SK-N-SH (cell line): ENCODE results near the gene SDK1. TPM values are rescaled to one million over a fixed set of nuclear protein-coding genes. Genes with fewer than 3 reads are reported as not detected.

ENCODE experiments used
- CTCF ChIA-PET: fragments of 300-600, 350-600 bp; formaldehyde crosslinking; extraction: SDS; loops from one replicate; lab custom pipeline; 2021; lab: Yijun Ruan, JAX
- POLR2A ChIA-PET: fragments of 350-600 bp; sonication (Branson Sonifier 250); formaldehyde crosslinking; extraction: SDS; loops from one replicate; lab custom pipeline; 2020; ENCODE audit warnings: antibody characterized with exemption, inconsistent platforms; lab: Yijun Ruan, JAX
- DNase-seq: peaks from one replicate; pipeline ENCODE4 v3.0.0; 2012
- H2AFZ ChIP-seq: fragments of 200-600 bp; sonication (generic); 2 replicates; pipeline ENCODE4 v1.8.1; 2016; ENCODE audit warnings: antibody characterized with exemption, mild to moderate bottlenecking, low read depth
- H3F3A ChIP-seq: fragments of 200-600 bp; sonication (generic); replicated peaks from 2 replicates; pipeline ENCODE3; 2016; ENCODE audit warnings: antibody characterized with exemption, mild to moderate bottlenecking; ENCODE audit not compliant: insufficient read depth
- H3K27ac ChIP-seq, 2 experiments: fragments of 200-500 bp in 1 of 2; fragments of 200-600 bp in 1 of 2; sonication (Bioruptor generic) in 1 of 2; sonication (generic), shearing (Covaris generic) in 1 of 2; 2 replicates each; pipeline versions ENCODE4 v1.5.1 to v1.6.1; 2014 to 2016; ENCODE audit warnings: low read depth in 2 of 2, inconsistent platforms in 1 of 2, low read length in 1 of 2, mild to moderate bottlenecking in 1 of 2, mixed read lengths in 1 of 2
- H3K27me3 ChIP-seq: fragments of 200-600 bp; sonication (generic), shearing (Covaris generic); 2 replicates; pipeline ENCODE4 v1.6.1; 2016; ENCODE audit warnings: mixed run types; ENCODE audit not compliant: insufficient read depth
- H3K36me3 ChIP-seq, 2 experiments: fragments of 200-500 bp in 1 of 2; fragments of 200-600 bp in 1 of 2; sonication (Bioruptor generic) in 1 of 2; sonication (generic) in 1 of 2; replicated peaks in 1 of 2; 2 replicates each; pipeline versions ENCODE3 to v1.5.1; 2014 to 2016; ENCODE audit warnings: low read length in 1 of 2, mild to moderate bottlenecking in 1 of 2; ENCODE audit not compliant: insufficient read depth in 2 of 2, control insufficient read depth in 1 of 2
- H3K4me1 ChIP-seq, 2 experiments: fragments of 200-500 bp in 1 of 2; fragments of 200-600 bp in 1 of 2; sonication (Bioruptor generic) in 1 of 2; sonication (generic), shearing (Covaris generic) in 1 of 2; 2 replicates each; pipeline versions ENCODE4 v1.5.1 to v1.6.1; 2014 to 2016; ENCODE audit warnings: low read depth in 1 of 2, low read length in 1 of 2, mixed run types in 1 of 2; ENCODE audit not compliant: insufficient read depth in 2 of 2, control insufficient read depth in 1 of 2
- H3K4me2 ChIP-seq: fragments of 200-600 bp; sonication (generic), shearing (Covaris generic); 2 replicates; pipeline ENCODE4 v1.6.1; 2017; ENCODE audit warnings: mixed run types
- H3K4me3 ChIP-seq, 2 experiments: fragments of 200-500 bp in 1 of 2; fragments of 200-600 bp in 1 of 2; sonication (Bioruptor generic) in 1 of 2; sonication (generic), shearing (Covaris generic) in 1 of 2; 2 replicates each; pipeline versions ENCODE4 v1.5.1 to v1.8.1; 2014 to 2016; ENCODE audit warnings: low read depth in 2 of 2, inconsistent platforms in 1 of 2, low read length in 1 of 2, mild to moderate bottlenecking in 1 of 2, mixed read lengths in 1 of 2, moderate library complexity in 1 of 2
- H3K79me2 ChIP-seq: fragments of 200-600 bp; sonication (generic); 2 replicates; pipeline ENCODE4 v1.8.1; 2017; ENCODE audit warnings: mild to moderate bottlenecking; ENCODE audit not compliant: insufficient read depth
- H3K9ac ChIP-seq: fragments of 200-600 bp; sonication (generic); 2 replicates; pipeline ENCODE4 v1.6.1; 2017; ENCODE audit warnings: mixed run types
- H3K9me2 ChIP-seq: fragments of 200-600 bp; sonication (generic); 2 replicates; pipeline ENCODE4 v1.6.1; 2017; ENCODE audit warnings: mixed run types
- H3K9me3 ChIP-seq: fragments of 200-600 bp; sonication (generic); 2 replicates; pipeline ENCODE4 v1.6.1; 2017; ENCODE audit warnings: mixed run types, mild to moderate bottlenecking, moderate library complexity
- H4K20me1 ChIP-seq: fragments of 200-600 bp; sonication (generic); 2 replicates; pipeline ENCODE4 v1.6.1; 2017; ENCODE audit warnings: mild to moderate bottlenecking, mixed run types; ENCODE audit not compliant: insufficient read depth
- CHD2 ChIP-seq: fragments of 150-350 bp; IDR thresholded peaks from 2 replicates; pipeline ENCODE4 v1.6.1; 2018; ENCODE audit warnings: low read length; ENCODE audit not compliant: partially characterized antibody
- ELF1 ChIP-seq: IDR thresholded peaks from 2 replicates; pipeline ENCODE4 v1.4.0; 2012
- EP300 ChIP-seq, 2 experiments: IDR thresholded peaks; 2 replicates each; pipeline versions ENCODE4 v1.4.0 to v1.6.1; 2012; ENCODE audit warnings: borderline replicate concordance in 1 of 2, low read depth in 1 of 2, low read length in 1 of 2
- FOXJ3 ChIP-seq: sonication (generic); formaldehyde crosslinking; IDR thresholded peaks from 2 replicates; pipeline ENCODE4 v1.5.1; 2020; ENCODE audit warnings: mild to moderate bottlenecking, missing genetic modification reagents
- FOXM1 ChIP-seq: IDR thresholded peaks from 2 replicates; pipeline ENCODE4 v1.4.0; 2012; ENCODE audit warnings: low read depth, mild to moderate bottlenecking
- GABPA ChIP-seq: IDR thresholded peaks from 2 replicates; pipeline ENCODE4 v1.4.0; 2012; ENCODE audit warnings: low read depth, mild to moderate bottlenecking
- GATA2 ChIP-seq: sonication (generic); formaldehyde crosslinking; IDR thresholded peaks from 2 replicates; pipeline ENCODE4 v1.5.0; 2020; ENCODE audit warnings: mild to moderate bottlenecking, missing genetic modification reagents
- JUND ChIP-seq: IDR thresholded peaks from 2 replicates; pipeline ENCODE4 v1.4.0; 2012
- MEF2A ChIP-seq: IDR thresholded peaks from 2 replicates; pipeline ENCODE4 v1.4.0; 2012; ENCODE audit warnings: low read depth, borderline replicate concordance
- MXI1 ChIP-seq: IDR thresholded peaks from 2 replicates; pipeline ENCODE4 v1.6.1; 2012; ENCODE audit warnings: mild to moderate bottlenecking, low read depth, low read length, improper control_type of control experiment
- NFIC ChIP-seq: IDR thresholded peaks from 2 replicates; pipeline ENCODE4 v1.4.0; 2012; ENCODE audit warnings: borderline replicate concordance
- NRF1 ChIP-seq: IDR thresholded peaks from 2 replicates; pipeline ENCODE4 v1.6.1; 2012; ENCODE audit warnings: low read depth, mild to moderate bottlenecking, low read length
- PBX3 ChIP-seq: IDR thresholded peaks from 2 replicates; pipeline ENCODE4; 2012
- POLR2AphosphoS5 ChIP-seq: IDR thresholded peaks from 2 replicates; pipeline ENCODE4 v1.6.1; 2012; ENCODE audit warnings: low read depth, low read length
- REST ChIP-seq: IDR thresholded peaks from 2 replicates; pipeline ENCODE4 v1.6.1; 2012; ENCODE audit warnings: mild to moderate bottlenecking, low read depth, low read length, moderate library complexity
- RXRA ChIP-seq: IDR thresholded peaks from 2 replicates; pipeline ENCODE4 v1.4.0; 2012; ENCODE audit warnings: low read depth, mild to moderate bottlenecking, borderline replicate concordance
- SMC3 ChIP-seq: IDR thresholded peaks from 2 replicates; pipeline ENCODE4 v1.6.1; 2012; ENCODE audit warnings: low read depth, low read length, improper control_type of control experiment
- TAF1 ChIP-seq: IDR thresholded peaks from 2 replicates; pipeline ENCODE4 v1.6.1; 2012; ENCODE audit warnings: low read depth, mild to moderate bottlenecking, low read length, moderate library complexity, borderline replicate concordance
- TCF12 ChIP-seq: IDR thresholded peaks from 2 replicates; pipeline ENCODE4 v1.4.0; 2012
- TEAD4 ChIP-seq: IDR thresholded peaks from 2 replicates; pipeline ENCODE4 v1.4.0; 2012; ENCODE audit warnings: mild to moderate bottlenecking, borderline replicate concordance; ENCODE audit not compliant: insufficient read depth
- USF1 ChIP-seq: IDR thresholded peaks from 2 replicates; pipeline ENCODE4 v1.4.0; 2012; ENCODE audit warnings: low read depth, borderline replicate concordance
- USF2 ChIP-seq: fragments of 150-350 bp; IDR thresholded peaks from 2 replicates; pipeline ENCODE4 v1.6.1; 2017; ENCODE audit warnings: antibody characterized with exemption, low read length, low read depth, borderline replicate concordance
- YY1 ChIP-seq: IDR thresholded peaks from 2 replicates; pipeline ENCODE4 v1.4.0; 2012; ENCODE audit warnings: low read depth, mild to moderate bottlenecking
- WGBS: methylation state at CpG from one replicate; pipeline ENCODE4 v1.1.6; 2017; ENCODE audit warnings: low lambda C conversion rate; 5-methylcytosine and 5-hydroxymethylcytosine counted together
- polyA plus RNA-seq, 3 experiments: library from polyadenylated mRNA; depleted of rRNA; stranded (reverse); fragments of >200 nt; gene quantifications; 2 replicates each; pipeline ENCODE4 v1.2.3, GENCODE V29; 2012

Gene SDK1
- polyA plus RNA-seq, 1 of the 3 experiments (the other 2 are of a cell fraction), result 1.2 TPM

GRCh38 chr7:3994764-3995163, 693.7 kb downstream of the SDK1 start:
- Histone ChIP-seq H3K9me3 (no peaks in the 10 kb centered on the region), H3K4me3 (no peak overlapping the region), H3K4me2 (no peak overlapping the region), H3F3A (no peaks in the 10 kb centered on the region), H3K4me1 (peaks cover 0 to 21% of the 10 kb centered on the region in 2 experiments; a peak in 1 of 4 replicates), H3K9me2 (no peaks in the 10 kb centered on the region), H3K9ac (no peak overlapping the region), H4K20me1 (no peaks in the 10 kb centered on the region), H3K27ac (no peak overlapping the region), H2AFZ (no peak overlapping the region), H3K36me3 (no peaks in the 10 kb centered on the region), H3K27me3 (no peaks in the 10 kb centered on the region), H3K79me2 (no peaks in the 10 kb centered on the region)
- no peak for DNase-seq
- ChIA-PET CTCF (interaction anchor here (1.3 kb wide), 1 partner anchor 30 kb away, joined by 3 read pairs; no protein-coding TSS in a partner anchor), POLR2A (no interaction called here)
- no peak for TF ChIP-seq TEAD4
- TF ChIP-seq FOXJ3 (CRISPR knock-in tag), result no peak
- no peak for TF ChIP-seq NFIC
- TF ChIP-seq PBX3, result no peak
- TF ChIP-seq GATA2, result no peak
- TF ChIP-seq CHD2, result no peak
- no peak for TF ChIP-seq ELF1
- TF ChIP-seq MEF2A, result no peak
- TF ChIP-seq NRF1, result no peak
- TF ChIP-seq GABPA, result no peak
- TF ChIP-seq JUND, result no peak
- no peak for TF ChIP-seq TCF12
- no peak for TF ChIP-seq YY1
- TF ChIP-seq TAF1, result no peak
- no peak for TF ChIP-seq RXRA
- TF ChIP-seq MXI1, result no peak
- TF ChIP-seq USF2, result no peak
- no peak for TF ChIP-seq FOXM1
- 54% methylated on average over 5 of the region's 5 CpGs for WGBS

GRCh38 chr7:3995187-3995586, 694.1 kb downstream of the SDK1 start:
- Histone ChIP-seq H3K4me3 (no peak overlapping the region), H3K9ac (no peak overlapping the region), H3K79me2 (no peaks in the 10 kb centered on the region), H3K36me3 (no peaks in the 10 kb centered on the region), H3K4me1 (peaks cover 0 to 21% of the 10 kb centered on the region in 2 experiments; a peak in 1 of 4 replicates), H3K4me2 (no peak overlapping the region), H3K9me3 (no peaks in the 10 kb centered on the region), H3K27ac (no peak overlapping the region), H3K27me3 (no peaks in the 10 kb centered on the region), H3F3A (no peaks in the 10 kb centered on the region), H2AFZ (no peak overlapping the region), H3K9me2 (no peaks in the 10 kb centered on the region), H4K20me1 (no peaks in the 10 kb centered on the region)
- WGBS, result 66% methylated on average over 7 of the region's 7 CpGs
- DNase-seq, result peak; percentile 52
- CTCF ChIA-PET, result interaction anchor here (1.3 kb wide), 1 partner anchor 30 kb away, joined by 3 read pairs; no protein-coding TSS in a partner anchor
- POLR2A ChIA-PET, result no interaction called here
- TF ChIP-seq USF2 (no peak), EP300 (IDR thresholded peaks at IDR 0.05; ENCODE audit: borderline replicate concordance in 1 of 2, low read depth in 1 of 2, low read length in 1 of 2) (no peak), MXI1 (no peak), REST (no peak), SMC3 (no peak), GATA2 (no peak), MEF2A (no peak), USF1 (no peak), TAF1 (no peak), POLR2AphosphoS5 (no peak), GABPA (no peak)
